DND-41 (cell line): Measurements from ENCODE around the gene PEX7.
A peak's percentile ranks its signal among the peaks of the same experiment; 100 is the strongest.

Source experiments
- ATAC-seq: fragments of 200-7000 bp; cut with Tn5 transposase; 3 replicates; pipeline ENCODE4 v1.9.1; 2021; ENCODE audit warnings: low read depth; ENCODE audit not compliant: insufficient read depth
- DNase-seq: peaks from one replicate; pipeline ENCODE4 v3.0.0-alpha.2; 2020
- H2AFZ ChIP-seq: 2 replicates; pipeline ENCODE4 v1.6.0; 2012; ENCODE audit warnings: low read depth, low read length
- H3K27ac ChIP-seq: 2 replicates; pipeline ENCODE4 v1.5.1; 2012; ENCODE audit warnings: low read length, inconsistent platforms
- H3K27me3 ChIP-seq: fragments of 200-600 bp; sonication (generic); 2 replicates; pipeline ENCODE4 v1.6.0; 2012; ENCODE audit warnings: low read length, mild to moderate bottlenecking, inconsistent platforms; ENCODE audit not compliant: insufficient read depth, poor library complexity
- H3K36me3 ChIP-seq: 2 replicates; pipeline ENCODE4 v1.5.1; 2012; ENCODE audit warnings: low read length, inconsistent platforms; ENCODE audit not compliant: insufficient read depth
- H3K4me1 ChIP-seq: 2 replicates; pipeline ENCODE4 v1.5.1; 2012; ENCODE audit warnings: mild to moderate bottlenecking, low read length; ENCODE audit not compliant: insufficient read depth
- H3K4me2 ChIP-seq: 2 replicates; pipeline ENCODE4 v1.6.0; 2012; ENCODE audit warnings: mild to moderate bottlenecking, moderate library complexity, low read length, inconsistent platforms; ENCODE audit not compliant: insufficient read depth
- H3K4me3 ChIP-seq, 2 experiments: fragments of 200-600 bp in 1 of 2; shearing (Covaris generic) in 1 of 2; 2 replicates each; pipeline ENCODE4 v1.5.1; 2012 to 2016; ENCODE audit warnings: inconsistent platforms in 2 of 2, low read length in 2 of 2, mild to moderate bottlenecking in 2 of 2, low read depth in 1 of 2, moderate library complexity in 1 of 2
- H3K79me2 ChIP-seq: 2 replicates; pipeline ENCODE4 v1.6.0; 2012; ENCODE audit warnings: low read length, inconsistent platforms; ENCODE audit not compliant: insufficient read depth
- H3K9ac ChIP-seq: 2 replicates; pipeline ENCODE4 v1.6.0; 2012; ENCODE audit warnings: low read depth, mild to moderate bottlenecking, inconsistent platforms, low read length, moderate library complexity
- H3K9me3 ChIP-seq: 2 replicates; pipeline ENCODE4 v1.5.1; 2012; ENCODE audit warnings: low read length, moderate library complexity, mild to moderate bottlenecking, inconsistent platforms; ENCODE audit not compliant: insufficient read depth, severe bottlenecking
- H4K20me1 ChIP-seq: 2 replicates; pipeline ENCODE4 v1.6.0; 2012; ENCODE audit warnings: low read length; ENCODE audit not compliant: insufficient read depth
- CTCF ChIP-seq: IDR thresholded peaks from 2 replicates; pipeline ENCODE4 v1.5.1; 2012; ENCODE audit warnings: borderline replicate concordance, low read length, moderate library complexity, mild to moderate bottlenecking; ENCODE audit not compliant: poor library complexity, severe bottlenecking; ENCODE audit errors: extremely low read depth
- EZH2 ChIP-seq: IDR thresholded peaks from 3 replicates; pipeline ENCODE4 v1.6.1; 2012; ENCODE audit warnings: borderline replicate concordance, low read depth, mild to moderate bottlenecking, moderate library complexity, low read length, inconsistent platforms; ENCODE audit not compliant: severe bottlenecking

Gene PEX7

GRCh38 chr6:136783021-136783420 is 39.4 kb upstream of the PEX7 start:
- ATAC-seq: no peak
- peaks cover 9% of the 10 kb centered on the region for H3K27me3 ChIP-seq
- no peaks in the 10 kb centered on the region for H4K20me1 ChIP-seq
- TF ChIP-seq CTCF (no peak), EZH2 (no peak)
- no peak overlapping the region for H3K4me2 ChIP-seq
- H3K4me3 ChIP-seq: no peak overlapping the region
- H3K4me1 ChIP-seq: peaks cover 8% of the 10 kb centered on the region
- H3K79me2 ChIP-seq: no peaks in the 10 kb centered on the region
- DNase-seq: no peak
- H2AFZ ChIP-seq: no peak overlapping the region
- no peaks in the 10 kb centered on the region for H3K36me3 ChIP-seq
- H3K9ac ChIP-seq: no peak overlapping the region
- no peak overlapping the region for H3K27ac ChIP-seq
- H3K9me3 ChIP-seq: no peaks in the 10 kb centered on the region

DNA sequence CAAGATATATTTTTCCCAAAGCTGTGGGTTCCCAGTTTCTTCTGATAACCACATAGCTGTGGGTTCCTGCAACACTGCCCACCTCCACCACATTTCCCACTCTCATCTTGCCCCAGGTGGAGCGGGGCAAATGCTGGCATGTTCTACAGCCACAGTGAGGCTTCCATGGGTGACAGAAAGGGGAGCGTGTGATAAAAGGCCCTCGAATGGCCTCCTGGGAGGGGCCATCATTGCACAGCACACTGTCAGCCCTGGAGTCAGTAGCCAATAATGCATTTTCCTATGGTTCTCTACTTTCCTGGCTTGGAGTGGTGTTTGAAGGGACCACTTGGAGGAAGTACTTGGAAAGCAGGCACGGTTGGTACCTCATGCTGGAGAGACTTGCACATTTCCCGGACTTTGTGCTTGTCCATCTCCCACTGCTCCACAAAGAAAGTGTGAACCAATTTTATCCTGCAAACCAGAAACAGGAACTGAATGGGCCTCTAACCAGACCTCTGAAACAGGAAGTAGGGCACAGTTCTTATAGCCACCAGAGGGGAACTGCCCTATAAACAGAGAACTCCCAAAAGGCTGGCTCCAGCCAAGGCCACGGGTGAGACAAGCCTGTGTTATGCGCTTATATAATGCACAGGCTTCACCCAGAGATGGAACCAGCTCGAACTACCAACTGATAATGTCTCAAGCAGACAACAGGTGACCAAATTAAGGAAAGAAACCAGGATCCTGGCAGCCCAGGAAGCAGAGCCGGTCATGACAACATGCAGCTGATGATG is 38.7 kb upstream of the PEX7 start:
- H3K27me3 ChIP-seq: peaks cover 9% of the 10 kb centered on the region
- no peak overlapping the region for H3K4me2 ChIP-seq
- no peak overlapping the region for H3K27ac ChIP-seq
- no peaks in the 10 kb centered on the region for H3K36me3 ChIP-seq
- no peaks in the 10 kb centered on the region for H3K9me3 ChIP-seq
- DNase-seq (no peak), ATAC-seq (peak; percentile 67; the same call in 2 of the 3 replicates)
- peaks cover 8% of the 10 kb centered on the region for H3K4me1 ChIP-seq
- H3K4me3 ChIP-seq: no peak overlapping the region
- 0 out of 2 replicates have a peak overlapping the region, but pooled peaks have one; percentile 36 for H2AFZ ChIP-seq
- no peaks in the 10 kb centered on the region for H4K20me1 ChIP-seq
- H3K9ac ChIP-seq: no peak overlapping the region
- TF ChIP-seq CTCF (no peak), EZH2 (no peak)
- no peaks in the 10 kb centered on the region for H3K79me2 ChIP-seq

DNA sequence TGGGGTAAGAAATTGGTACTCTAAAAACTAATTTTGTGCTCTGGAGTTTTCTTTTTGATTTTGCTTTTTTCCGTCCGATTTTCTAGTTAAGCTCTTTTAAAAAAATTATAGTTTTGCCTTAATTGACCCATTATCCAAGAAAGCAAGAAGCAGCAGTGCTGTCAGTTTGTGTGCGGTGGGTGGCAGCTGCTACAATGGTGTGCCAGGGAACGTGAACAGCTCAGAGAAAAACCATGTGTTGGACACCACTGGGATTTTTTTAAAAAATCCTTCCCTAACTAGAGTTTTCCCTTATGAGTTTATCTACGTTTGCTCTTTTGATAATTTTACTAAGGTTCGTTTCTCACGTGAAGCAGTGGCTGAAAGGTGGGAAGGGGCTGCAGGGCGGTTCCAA is 38.1 kb upstream of the PEX7 start:
- peaks cover 9% of the 10 kb centered on the region for H3K27me3 ChIP-seq
- H3K4me2 ChIP-seq: no peak overlapping the region
- H3K27ac ChIP-seq: no peak overlapping the region
- no peak for DNase-seq
- TF ChIP-seq EZH2 (no peak), CTCF (no peak)
- H3K9me3 ChIP-seq: no peaks in the 10 kb centered on the region
- no peaks in the 10 kb centered on the region for H3K36me3 ChIP-seq
- H4K20me1 ChIP-seq: no peaks in the 10 kb centered on the region
- H3K79me2 ChIP-seq: no peaks in the 10 kb centered on the region
- no peak overlapping the region for H3K9ac ChIP-seq
- H3K4me1 ChIP-seq: peaks cover 8% of the 10 kb centered on the region
- no peak for ATAC-seq
- no peak overlapping the region for H2AFZ ChIP-seq
- no peak overlapping the region for H3K4me3 ChIP-seq
